GM13977 (cell line): ENCODE results near the gene EXOC8.

Experiments used
- DNase-seq: peaks from one replicate; pipeline ENCODE4 v3.0.0; 2012; ENCODE audit warnings: low spot score
- CTCF ChIP-seq: IDR thresholded peaks from 2 replicates; pipeline ENCODE4 v1.5.1; 2012; ENCODE audit warnings: mild to moderate bottlenecking, control low read depth; ENCODE audit not compliant: insufficient read depth; ENCODE audit errors: extremely low read depth, missing control alignments
- in situ Hi-C: fragments of 300-500 bp; cut with MboI; formaldehyde crosslinking; loops from one replicate; pipeline ENCODE4 v1.12.0; 2022; ENCODE audit warnings: low sequenced_read_pairs, low pct_unique_long_range_greater_than_20kb, mixed read lengths, inconsistent platforms; ENCODE audit not compliant: unreplicated experiment

EXOC8 gene

GRCh38 chr1:231338270-231339128, 847 bp upstream of the EXOC8 start, which contains the start of gene SPRTN:
TSS of gene SPRTN (plus strand) at chr1:231338293. CDS start at chr1:231338384, 91 bp downstream.
- no peak for TF ChIP-seq CTCF
- in situ Hi-C loops: no loop called here
- DNase-seq: peak; percentile 18

- peak; percentile 21 for DNase-seq
These were observed 595 bp downstream of the EXOC8 start for GRCh38 chr1:231337043-231337471.

GRCh38 chr1:231335663-231336602, 1.7 kb downstream of the EXOC8 start:
- TF ChIP-seq CTCF: no peak
- in situ Hi-C loops: no loop called here
- DNase-seq: no peak

More at GRCh38 chr1:231337043-231337471, 595 bp downstream of the EXOC8 start:
- no peak for TF ChIP-seq CTCF
- in situ Hi-C loops: no loop called here

GRCh38 chr1:231334952-231335351, 2.7 kb downstream of the EXOC8 start:
- no peak for TF ChIP-seq CTCF
- in situ Hi-C loops: no loop called here

GRCh38 chr1:231334079-231334666, 3.5 kb downstream of the EXOC8 start:
- in situ Hi-C loops: no loop called here
- DNase-seq: peak; percentile 44
- no peak for TF ChIP-seq CTCF

More at GRCh38 chr1:231334952-231335351, 2.7 kb downstream of the EXOC8 start:
- no peak for DNase-seq

- in situ Hi-C loops: no loop called here
- no peak for TF ChIP-seq CTCF
- DNase-seq: no peak
These were observed 4.9 kb downstream of the EXOC8 start for GRCh38 chr1:231332761-231333160.
